Measurements from ENCODE around the gene MYO16. TPM values are rescaled to one million over a fixed set of nuclear protein-coding genes. Genes with fewer than 3 reads are reported as not detected.
A peak's percentile ranks its signal among the peaks of the same experiment; 100 is the strongest.

MYO16 gene
- total RNA-seq, 1 donor from 2014 or later, result not detected

DNA sequence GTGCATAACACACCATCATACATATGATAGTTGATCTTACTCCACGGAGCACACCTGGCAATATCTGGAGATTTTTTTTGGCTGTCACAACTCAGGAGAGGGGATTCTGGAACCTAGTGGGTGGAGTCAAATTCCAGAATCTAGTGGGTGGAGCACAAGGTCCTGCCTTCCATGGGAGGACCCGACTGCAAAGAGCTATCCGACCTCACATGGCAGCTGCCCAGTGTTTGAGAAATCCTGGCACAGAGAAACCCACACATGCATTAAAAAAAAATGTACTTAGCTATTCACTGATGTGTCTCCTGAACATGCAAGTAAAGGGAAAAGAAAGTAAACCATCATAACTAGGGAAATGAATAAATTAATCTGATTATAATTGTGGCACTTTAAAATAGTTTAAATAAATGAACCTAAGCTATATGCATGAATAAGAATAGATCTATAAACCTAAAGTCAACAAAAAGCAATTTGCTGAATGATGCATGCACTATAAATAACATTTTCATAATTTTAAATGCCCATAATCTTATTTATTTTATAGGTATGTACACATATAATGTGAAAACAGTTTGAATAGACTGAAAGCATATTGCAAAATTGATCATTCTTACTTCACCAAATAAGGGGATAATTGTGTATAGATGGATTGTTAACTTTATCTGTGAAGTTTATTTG lies 300.3 kb downstream of the MYO16 start:
- no peak for DNase-seq (ENCODE audit: low read depth in 2 of 2)

DNA sequence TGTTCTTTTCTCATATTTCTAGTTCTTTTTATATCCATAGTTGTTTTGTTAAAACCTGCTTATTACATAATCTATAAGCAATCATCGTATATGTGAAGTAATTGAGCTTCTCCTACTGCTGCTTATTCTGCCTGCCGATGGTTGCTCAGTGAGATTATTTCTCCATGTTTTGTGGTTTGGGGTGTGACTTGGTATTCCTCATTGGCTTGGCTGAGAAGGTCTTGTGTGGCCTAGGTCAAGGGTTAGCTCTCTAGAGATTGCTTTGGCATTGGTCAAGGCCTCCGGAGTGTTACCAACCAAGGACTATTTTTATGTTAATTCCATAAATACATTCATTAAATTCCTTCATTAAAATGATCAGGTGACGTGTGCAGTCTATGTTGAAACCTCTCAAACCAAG lies 302.8 kb downstream of the MYO16 start:
- no peak for DNase-seq (ENCODE audit: low read depth in 2 of 2)

DNA sequence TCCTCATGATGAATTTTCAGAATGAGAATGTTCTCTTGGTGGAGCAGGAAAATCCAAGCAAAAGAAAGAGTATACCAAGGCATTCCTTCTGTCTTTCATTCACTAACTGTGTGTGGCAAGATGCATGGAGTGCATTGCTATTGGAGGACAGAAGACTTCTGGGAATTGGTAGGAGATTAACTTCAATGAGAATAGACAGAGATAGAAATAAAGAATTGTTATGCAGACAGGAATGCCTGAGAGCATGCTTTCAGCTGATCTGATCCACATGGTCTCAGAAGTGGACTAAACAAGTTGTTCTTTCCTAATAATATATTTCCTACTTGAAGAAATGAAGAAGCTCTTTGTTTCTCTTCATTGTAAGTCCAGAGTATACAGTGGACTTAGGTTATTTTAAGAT lies 303.6 kb downstream of the MYO16 start:
- DNase-seq (ENCODE audit: low read depth in 2 of 2), result no peak

DNA sequence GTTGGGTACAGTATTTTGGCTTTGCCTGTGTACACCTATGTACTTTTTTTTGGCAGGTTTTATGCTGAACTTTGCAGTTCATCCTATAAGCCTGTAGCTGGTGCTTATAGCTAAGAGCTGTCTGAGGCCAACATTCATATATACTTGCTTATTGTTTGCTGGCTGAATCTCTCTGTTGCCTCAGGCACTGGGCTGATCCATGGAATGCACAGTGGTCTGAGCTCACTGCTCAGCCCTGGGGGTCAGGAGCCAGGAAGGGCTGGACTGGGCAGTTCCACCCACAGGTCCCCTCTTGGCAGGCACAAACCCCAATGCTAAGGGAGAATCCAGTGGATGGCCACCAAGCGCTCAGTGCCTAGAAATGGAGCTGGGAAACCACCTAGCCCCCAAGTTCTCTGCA lies 308.7 kb downstream of the MYO16 start:
- no peak for DNase-seq (ENCODE audit: low read depth in 2 of 2)

DNA sequence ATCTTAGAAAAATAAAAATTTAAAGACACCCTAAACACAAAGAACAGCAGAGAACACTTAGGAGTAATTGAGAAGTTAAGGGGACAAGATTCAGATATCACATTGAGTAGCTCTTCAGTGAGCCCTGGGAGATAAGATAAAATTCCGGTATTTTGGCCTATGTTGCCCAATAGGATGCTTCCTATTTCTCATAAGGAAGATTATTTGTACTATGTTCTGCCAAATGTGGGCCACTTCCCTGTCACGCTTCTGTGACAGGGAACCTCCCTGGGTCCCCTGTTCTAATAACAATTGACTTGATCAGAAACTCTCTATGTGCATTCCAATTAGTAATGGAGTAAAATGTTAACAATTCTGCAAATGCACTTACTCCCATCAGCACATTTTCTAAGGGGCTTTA lies 310.7 kb downstream of the MYO16 start:
- DNase-seq (ENCODE audit: low read depth in 2 of 2), result no peak

DNA sequence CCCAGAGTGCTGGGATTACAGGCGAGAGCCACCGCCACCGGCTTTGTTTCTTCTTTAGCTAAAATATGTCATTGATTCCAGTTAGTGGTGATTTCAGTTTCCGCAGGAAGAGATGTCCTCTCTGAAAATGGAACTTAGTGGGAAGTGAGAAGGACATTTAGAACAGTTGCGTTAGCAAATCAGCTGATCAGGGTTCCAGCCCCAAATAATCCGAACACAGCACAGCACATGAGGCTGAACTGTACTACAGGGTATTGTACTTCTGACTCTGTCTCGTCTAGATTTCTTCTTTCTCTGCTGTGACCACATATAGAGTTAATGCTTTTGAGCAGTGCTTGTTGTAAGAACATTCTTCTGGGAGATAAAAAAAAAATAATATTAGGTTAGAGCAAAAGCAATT lies 314.4 kb downstream of the MYO16 start:
- no peak for DNase-seq (ENCODE audit: low read depth in 2 of 2)

DNA sequence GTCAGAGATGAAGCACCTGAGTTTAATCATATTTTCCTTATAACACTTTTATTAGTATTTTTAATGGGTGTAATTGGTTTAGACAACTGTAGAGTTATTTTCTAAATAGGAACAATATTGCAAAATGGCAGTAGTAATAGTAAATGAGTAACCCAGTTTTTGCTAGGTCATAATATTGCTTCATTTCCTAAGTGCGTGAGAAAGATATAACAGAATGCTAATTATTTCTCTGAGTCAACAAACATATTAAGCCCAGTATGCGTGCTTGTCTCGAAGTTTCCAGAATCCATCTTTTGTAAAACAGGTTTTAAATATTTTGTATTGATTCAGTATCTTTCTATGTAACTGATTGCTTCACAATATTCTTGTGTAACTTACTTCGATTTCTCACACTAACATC lies 315.3 kb downstream of the MYO16 start:
- no peak for DNase-seq (ENCODE audit: low read depth in 2 of 2)

DNA sequence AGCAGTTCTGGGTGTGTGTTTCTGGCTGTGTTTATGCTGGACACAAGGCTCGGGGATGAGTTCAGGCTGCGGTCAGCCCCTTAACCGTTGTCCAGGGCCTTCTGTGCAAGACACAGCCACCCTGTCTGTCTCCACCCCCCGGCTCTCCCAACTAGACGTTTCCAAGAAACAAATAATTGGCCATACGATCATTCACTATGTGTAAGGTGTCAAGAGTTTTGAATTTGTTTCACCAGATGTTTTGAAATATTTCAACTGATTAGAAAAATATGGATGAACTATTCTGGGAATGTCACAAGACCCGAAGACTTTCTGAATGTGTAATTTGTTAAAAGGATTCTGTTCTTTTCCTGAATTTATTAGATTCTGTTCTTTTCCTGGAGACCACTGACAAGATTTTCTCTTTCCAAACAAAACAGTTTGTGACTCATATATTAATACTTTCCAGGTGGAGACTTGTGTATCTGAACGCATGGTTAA lies 318.2 kb downstream of the MYO16 start:
- DNase-seq (ENCODE audit: low read depth in 2 of 2), result no peak

DNA sequence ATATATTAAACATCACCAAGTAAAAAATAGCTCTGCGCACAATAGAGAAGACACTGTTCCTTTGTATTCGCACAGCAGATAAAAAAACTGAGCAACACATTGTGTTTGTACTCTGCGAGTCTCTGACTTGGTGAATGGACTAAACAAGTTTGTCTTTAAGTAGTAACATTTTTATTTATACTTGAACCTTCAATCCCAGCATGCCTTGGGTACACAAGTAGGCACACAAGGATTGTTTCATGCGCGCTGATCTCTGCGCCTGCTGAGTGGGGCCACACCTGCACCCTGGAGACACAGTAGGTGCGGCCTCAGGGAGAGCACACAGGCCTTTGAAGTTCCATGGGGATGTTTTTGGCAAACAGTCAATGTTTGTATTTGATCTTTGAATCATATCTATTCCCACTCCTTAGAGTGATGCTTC lies 318.9 kb downstream of the MYO16 start:
- DNase-seq (ENCODE audit: low read depth in 2 of 2), result no peak

DNA sequence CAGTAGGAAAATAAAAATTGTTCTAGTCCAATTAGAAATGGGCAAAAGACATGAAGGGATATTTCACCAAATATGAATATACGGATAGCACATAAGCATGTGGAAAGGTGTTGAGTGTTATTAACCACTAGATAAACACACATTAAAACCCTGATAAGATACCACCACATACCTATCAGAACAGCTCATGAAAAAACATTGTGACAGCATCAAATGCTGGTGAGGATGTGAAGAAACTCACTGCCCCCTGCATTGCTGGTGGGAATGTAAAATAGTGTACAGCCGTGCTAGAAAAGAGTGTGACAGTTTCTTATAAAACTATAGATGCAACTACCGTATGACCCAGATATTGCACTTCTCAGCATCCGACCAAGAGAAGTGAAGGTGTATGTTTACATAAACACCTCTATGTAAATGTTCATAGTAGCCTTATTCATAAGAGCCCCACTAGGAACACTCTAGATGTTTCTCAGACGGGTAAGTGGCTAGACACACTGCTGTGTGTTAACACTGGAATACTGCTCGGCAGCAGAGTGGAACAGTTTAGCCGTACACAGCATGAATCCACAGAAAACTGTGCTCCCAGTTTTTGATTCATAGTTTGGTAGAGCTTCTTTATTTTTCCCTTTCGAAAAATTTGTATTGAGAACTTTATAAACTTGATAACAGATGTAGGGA lies 321.1 kb downstream of the MYO16 start:
- no peak for DNase-seq (ENCODE audit: low read depth in 2 of 2)

DNA sequence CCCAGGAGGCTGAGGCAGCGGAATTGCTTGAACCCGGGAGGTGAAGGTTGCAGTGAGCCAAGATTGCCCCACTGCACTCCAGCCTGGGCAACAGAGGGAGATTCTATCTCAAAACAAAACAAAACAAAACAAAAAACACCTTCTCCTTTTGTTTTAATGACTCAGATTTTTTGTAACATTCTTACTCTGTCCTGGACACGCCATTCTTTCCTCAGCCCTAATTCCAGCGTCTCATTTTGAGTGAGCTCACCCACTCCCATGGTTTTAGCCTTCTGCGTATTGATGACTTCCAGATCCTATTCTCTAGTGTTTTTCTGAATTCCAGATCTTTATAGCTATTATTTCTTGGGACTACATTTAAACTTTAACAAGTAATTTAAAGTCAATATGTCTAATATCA lies 326.3 kb downstream of the MYO16 start:
- DNase-seq (ENCODE audit: low read depth in 2 of 2), result no peak

DNA sequence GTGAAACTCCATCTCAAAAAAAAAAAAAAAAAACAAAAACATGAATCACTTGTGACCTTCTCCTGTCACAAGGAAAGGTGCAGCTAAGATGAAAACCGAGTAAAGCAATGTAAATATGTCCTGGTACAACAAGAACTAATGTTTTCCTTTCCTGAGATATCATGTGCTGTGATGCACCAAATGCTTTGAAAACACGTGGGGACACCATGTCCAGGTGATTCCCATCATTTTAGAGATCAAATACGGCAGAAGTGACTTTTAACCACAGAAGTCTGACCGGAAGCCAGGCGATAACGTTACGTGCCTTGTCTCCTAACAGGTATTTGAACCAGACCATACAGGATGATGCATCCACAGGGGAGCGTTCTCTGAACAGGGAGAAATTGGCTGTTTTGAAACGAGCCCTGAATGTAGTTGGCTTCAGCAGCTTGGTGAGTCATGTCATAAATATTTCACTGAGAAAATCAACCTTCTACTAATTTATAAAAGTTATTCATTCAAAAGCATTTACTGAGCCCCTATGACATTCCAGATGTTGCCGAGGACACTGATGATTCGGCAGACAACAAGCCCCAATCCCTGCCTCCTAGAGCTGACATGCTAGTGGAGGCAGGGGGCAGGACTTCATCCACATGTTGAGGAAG lies 328.1 kb downstream of the MYO16 start:
- DNase-seq (ENCODE audit: low read depth in 2 of 2), result peak; percentile 65 to 75

DNA sequence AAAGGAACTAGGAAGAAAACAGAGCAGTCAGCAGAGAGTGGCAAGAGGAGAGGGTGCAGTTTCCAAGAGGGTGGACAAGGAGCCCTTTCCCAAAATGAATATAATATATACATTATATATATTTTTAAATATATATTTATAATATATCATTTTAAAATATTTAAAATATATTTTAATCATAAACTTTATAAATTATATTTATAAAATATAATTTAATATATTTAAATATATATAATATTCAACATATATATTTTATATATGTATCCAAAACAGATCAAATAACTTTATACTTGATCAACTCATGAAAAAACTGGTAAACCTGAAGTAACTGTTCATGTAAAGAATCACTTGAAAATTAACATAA lies 328.6 kb downstream of the MYO16 start:
- DNase-seq (ENCODE audit: low read depth in 2 of 2), result no peak

DNA sequence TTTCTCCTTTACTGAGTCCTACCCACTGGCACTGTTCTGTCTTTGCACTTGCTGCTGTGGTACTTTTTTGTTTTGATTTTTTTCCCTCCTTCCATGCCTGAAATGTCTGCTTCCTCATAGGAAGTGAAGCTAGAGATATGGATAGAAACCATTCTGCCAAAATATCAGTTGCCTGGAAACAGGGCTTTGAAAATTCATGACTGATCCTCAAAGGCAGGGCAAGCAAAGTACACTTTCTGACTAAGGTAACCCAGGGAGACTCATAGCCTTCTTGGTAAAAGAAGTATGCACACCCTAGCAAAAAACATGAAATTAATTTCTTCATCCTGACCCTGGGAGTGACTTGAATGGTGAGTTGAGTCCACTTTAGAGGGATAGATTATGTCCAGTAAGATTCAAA lies 329.8 kb downstream of the MYO16 start:
- peak; percentile 44 to 69 for DNase-seq (ENCODE audit: low read depth in 2 of 2)

DNA sequence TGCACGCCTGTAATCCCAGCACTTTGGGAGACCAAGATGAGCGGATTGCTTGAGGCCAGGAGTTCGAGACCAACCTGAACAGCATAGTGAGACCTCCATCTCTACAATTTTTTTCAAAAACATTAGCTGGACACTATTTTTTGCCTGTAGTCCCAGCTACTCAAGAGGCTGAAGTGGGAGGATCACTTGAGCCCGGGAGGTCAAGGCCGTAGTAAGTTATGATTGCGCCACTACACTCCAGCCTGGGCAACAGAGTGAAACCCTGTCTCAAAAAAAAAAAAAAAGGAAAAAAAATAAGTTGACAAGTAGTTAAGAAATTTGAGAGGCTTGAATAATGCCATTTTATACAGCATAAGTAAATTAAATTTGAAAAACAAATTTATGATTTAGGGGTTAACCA lies 330.6 kb downstream of the MYO16 start:
- no peak for DNase-seq (ENCODE audit: low read depth in 2 of 2)

DNA sequence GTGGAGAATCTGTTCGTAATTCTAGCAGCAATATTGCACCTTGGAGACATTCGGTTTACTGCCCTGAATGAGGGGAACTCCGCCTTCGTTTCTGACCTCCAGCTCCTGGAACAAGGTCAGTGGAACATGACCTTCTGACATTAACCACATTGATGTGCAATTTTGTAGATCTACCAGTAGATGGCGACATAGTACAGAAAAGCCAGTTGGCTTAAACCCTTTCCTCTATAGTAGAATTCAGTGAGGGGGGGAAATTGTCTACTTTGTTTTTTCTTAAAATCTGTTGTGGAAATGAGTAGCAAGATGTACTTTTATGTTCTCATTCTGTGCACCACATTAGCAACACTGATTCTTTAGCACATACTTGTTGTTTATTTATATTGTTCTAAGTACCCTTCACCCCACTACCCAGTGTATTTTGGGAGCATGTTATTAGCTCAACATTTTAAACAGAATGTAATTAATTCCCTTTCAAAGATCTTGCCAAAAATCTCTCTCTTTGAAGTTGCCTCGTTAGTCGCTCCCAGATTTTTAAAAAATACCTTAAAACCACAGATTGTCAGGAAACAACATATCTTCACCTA lies 332.2 kb downstream of the MYO16 start:
- DNase-seq (ENCODE audit: low read depth in 2 of 2), result peak; percentile 57 to 60

DNA sequence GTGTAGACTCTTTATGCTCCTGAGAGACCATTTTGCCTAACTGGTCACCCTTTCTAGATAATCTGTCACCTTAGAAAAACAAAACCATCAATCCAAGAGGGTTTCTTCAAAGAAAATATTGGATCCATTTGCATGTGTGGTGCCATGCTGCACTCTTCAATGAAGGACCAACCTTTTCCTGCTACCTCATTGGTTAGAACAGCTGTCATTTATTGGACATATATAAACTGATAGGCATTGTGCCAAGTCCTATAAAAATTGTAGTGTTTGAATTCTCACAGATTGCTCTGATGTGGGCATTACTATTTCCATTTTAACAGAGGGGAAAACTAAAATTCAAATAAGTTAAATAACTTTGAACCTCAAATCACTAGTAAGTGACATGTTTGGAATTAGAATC lies 333.2 kb downstream of the MYO16 start:
- peak in 1 of 2 donors; percentile 22 for DNase-seq (ENCODE audit: low read depth in 2 of 2)

DNA sequence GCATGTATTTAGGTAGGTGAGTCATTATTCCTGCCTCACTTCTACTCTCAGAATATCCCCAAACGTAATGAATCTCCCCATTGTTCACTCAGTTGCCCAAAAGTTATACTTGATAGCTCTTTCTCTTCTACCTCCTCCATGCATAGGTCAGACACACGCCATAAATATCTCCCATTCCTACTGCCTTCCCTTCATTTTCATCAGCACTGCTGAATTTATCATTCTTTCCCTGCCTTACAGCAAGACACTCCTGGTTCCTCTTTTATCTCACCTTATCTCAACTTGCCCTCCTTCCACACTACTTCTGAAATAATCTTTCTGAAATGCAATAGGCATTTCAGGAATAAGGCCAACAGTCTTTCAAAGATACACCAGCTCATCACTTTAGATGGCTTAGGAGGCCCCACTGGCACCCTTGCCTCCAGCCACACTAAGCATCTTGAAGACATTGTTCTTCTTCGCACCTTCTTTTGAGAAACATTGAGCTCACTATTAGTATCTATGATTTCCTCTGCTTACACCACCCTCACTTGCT lies 333.9 kb downstream of the MYO16 start:
- no peak for DNase-seq (ENCODE audit: low read depth in 2 of 2)

DNA sequence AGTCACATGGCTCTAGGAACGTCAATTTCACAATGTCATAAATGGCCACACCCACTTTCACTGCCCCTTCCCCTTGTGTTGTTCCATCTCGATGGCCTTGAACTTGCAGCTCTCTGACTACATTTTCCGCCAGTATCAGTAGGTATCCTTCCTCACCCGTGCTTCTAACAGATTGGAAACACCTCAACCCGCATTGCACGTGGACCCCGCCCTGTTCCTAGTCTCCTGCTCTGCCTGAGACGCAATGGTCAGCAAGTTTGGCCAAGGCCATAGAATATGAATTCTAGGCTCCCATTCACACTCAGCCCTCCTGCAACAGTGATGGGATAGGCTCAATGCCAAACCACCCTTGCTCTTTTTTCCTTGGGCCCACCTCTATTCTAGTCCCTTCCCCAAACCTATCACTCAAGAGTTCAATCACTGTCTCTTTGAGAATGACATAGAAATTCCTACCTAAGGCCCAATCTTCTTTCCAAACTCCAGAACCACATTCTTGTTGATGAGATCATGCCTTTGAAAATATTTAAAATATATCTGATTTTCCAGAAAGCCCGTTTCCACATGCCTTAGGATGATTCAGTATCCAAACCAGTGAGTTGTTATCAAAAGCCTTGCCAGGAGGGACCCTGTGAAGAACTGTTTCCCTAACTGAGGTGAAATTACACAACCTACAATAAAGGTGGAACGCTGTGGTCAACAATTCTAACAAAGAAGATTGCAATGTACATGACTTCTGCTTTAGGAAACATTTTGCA lies 334.6 kb downstream of the MYO16 start:
- DNase-seq (ENCODE audit: low read depth in 2 of 2), result no peak

DNA sequence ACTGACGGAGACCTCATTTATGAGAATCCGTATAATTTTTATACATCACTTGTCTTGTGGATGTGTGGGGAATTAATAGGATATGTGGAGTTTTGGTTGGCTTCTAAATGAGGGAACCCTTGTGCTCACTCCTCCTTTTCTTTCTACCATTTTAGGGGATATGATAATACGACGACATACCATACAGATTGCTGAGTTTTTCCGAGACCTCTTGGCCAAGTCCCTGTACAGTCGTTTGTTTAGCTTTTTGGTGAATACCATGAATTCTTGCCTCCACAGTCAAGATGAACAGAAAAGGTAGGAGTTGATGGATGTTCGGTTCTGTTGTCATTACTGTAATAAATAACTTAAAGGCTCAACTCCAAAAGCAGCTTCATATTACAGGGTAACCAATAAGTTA lies 335.2 kb downstream of the MYO16 start:
- DNase-seq (ENCODE audit: low read depth in 2 of 2), result no peak

DNA sequence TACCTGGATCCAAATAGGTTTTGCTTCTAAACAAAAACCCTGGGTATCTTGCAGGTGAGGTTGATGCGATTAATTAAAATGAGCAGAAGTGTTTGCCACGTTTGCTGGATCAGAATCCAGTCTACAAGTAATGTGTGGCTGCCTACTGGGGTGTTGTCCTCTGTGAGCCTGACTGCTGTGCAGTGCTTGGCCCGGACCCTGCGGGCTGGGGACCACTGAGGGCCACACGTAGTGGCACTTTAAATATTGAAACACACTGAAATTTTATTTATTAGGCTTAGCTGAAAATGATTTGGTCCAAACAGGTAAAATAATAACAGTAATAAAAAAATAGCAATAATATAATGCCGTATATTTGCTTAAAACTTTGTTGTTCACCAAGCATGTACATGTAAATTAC lies 338.0 kb downstream of the MYO16 start:
- no peak for DNase-seq (ENCODE audit: low read depth in 2 of 2)

DNA sequence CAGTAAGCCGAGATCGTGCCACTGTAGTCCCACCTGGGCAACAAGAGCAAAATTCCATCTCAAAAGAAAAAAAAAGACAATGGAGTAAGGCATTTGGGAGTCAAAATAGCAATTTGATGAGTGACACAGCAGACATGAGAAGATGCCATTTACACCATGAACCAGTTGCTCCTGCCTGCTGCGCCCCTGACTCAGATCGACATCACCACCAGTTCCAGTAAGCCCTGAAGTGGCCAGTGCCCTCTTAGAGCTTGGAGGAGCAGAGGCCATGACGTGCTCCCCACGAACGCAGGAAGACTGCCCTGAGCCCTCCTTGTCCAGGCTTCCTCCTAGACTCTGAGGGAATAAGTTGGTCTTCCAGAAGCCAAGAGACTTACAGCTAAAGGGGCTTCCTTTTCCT lies 339.2 kb downstream of the MYO16 start:
- no peak for DNase-seq (ENCODE audit: low read depth in 2 of 2)

All from dermis microvascular lymphatic vessel endothelial cell (primary cell).